Stimulated activated CD4-positive, alpha-beta T cell treated with anti-CD3 and anti-CD28 coated beads, Interleukin-2, amount 100 ng/mL, for 48 hours (primary cell): Measurements from ENCODE around the gene SYT9.
"Not testable (repeated sequence)": the region's sequence is repeated elsewhere in the genome, so short reads cannot be mapped to it uniquely, and the experiment has no call there.

ENCODE experiments used
- DNase-seq, 2 donors: peaks; one replicate each; pipeline ENCODE4 v3.0.0-alpha.2; 2020

SYT9 gene

DNA sequence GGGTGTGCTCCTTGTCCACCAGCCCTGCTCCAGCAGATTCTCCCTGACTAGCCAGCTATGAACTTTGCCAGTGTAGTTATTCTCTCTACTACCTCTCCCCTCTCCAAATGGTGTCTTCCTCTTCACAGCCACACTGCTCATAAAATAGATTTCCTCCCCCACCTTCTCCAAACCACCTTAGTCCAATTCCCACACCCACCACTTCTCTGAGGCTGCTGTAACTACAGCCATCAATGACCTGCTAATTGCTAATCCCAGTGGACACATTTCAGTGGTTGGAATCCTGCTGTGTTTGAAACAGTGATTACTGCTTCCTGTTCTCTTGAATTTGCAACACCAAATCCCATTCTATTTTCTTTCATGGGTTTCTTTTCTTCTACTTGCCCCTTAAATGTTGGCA, 23.4 kb downstream of the SYT9 start:
- DNase-seq: no peak

GRCh38 chr11:7278314-7278917, 26.7 kb downstream of the SYT9 start:
- no peak for DNase-seq

GRCh38 chr11:7279676-7280075, 28.0 kb downstream of the SYT9 start:
- DNase-seq: no peak

DNA sequence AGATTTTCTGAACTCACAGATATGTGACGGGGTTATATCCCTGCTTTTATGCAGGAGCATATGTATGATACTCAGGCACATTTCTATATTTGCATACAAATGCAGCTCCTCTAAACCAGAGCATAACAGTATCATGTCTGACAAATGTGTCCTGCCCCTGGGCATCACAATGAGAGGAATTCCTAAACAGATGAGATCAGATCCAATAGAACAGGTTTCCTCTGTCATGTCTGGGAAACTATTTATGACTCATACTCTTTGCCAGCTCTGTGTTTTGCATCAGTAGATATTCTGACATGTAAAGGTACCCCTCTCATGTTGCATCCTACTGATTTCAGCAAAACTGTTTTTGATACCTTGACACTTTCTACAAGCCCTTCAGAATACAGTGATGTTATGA, 29.4 kb downstream of the SYT9 start:
- no peak for DNase-seq

DNA sequence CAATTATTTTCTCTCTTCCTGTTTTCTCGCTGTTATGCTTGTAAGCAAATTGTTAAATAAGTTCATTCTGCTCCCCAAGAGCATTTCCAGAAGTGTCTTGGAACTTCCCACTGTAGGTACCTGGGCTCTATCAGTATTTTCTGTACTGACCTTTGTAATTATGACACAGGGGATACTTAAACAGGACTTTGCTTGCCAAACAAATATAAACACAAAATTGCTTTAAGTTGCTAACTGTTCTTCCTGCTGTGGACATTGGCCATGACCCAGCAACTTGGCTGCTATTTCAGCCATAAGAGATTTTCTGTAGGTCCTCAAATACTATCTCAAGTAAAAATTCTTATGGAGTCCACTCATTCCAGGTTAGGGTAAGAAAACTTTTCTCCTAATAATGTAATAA, 30.1 kb downstream of the SYT9 start:
- DNase-seq: no peak

GRCh38 chr11:7286178-7286577, 34.5 kb downstream of the SYT9 start:
- no peak for DNase-seq

GRCh38 chr11:7291100-7291829, 39.6 kb downstream of the SYT9 start:
- no peak for DNase-seq

GRCh38 chr11:7292922-7293321, 41.2 kb downstream of the SYT9 start:
- no peak for DNase-seq

- DNase-seq: no peak
Observed at GRCh38 chr11:7299393-7299792, 47.7 kb downstream of the SYT9 start.

- no peak for DNase-seq
Observed at GRCh38 chr11:7300281-7300680, 48.6 kb downstream of the SYT9 start.

- DNase-seq: no peak
Observed at GRCh38 chr11:7303146-7303545, 51.4 kb downstream of the SYT9 start.

DNA sequence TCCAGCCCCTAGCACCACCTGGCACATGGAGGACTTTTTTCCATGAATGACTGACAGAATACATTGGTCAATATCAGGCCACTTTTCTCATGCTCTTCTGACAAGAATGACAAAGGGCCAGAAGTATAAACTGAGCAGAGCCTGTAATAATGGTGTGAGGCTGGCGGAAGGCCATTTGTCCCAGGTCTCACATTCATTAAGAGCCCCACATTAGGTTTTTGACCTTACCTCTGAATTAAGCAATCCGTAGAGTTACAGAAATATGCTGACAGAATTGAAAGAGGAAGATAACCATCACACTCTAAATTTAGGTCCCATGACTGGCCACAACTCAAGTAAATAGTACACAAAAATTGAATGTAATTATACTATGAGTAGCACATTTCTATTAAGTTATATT, 55.2 kb downstream of the SYT9 start:
- no peak for DNase-seq

DNA sequence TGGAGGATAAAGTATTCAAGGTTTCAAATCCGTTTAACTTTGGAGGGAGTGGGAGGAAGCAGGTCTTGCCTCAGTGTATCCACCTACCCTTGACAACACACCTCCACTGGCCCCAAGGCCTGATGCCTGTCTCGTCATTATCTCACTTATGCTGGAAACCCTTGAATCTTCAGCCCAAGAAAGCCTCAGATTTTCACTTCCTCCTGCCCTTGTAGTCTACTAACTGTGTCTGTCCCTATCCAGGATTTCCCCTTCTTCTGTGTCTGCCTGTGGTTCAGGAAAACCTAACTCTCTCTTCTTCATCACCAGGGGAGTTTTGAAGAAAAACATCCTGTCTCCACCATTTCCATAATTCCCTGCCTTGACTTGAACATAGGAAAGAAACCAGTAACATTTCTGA, 56.1 kb downstream of the SYT9 start:
- DNase-seq: no peak

DNA sequence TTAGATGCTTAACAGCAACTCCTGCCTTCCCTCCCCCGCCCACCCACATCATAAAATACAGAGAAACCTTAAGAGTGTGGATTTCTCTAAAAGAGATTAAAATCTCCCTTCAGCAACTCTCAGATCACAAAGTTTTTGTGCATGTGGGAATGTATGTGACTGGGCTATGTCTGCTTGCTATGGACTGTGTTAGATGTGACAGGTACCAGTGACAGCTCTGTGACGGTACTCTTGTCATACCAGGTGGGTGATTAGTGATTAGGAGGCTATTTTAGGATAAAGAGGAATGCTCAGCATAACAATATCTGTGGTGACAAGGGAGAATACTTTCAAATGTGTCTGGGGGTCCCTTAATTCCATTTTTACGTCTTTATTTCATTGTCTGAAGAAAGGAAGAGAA, 60.2 kb downstream of the SYT9 start:
- DNase-seq: no peak

GRCh38 chr11:7314811-7315604, 63.3 kb downstream of the SYT9 start:
- no peak for DNase-seq

DNA sequence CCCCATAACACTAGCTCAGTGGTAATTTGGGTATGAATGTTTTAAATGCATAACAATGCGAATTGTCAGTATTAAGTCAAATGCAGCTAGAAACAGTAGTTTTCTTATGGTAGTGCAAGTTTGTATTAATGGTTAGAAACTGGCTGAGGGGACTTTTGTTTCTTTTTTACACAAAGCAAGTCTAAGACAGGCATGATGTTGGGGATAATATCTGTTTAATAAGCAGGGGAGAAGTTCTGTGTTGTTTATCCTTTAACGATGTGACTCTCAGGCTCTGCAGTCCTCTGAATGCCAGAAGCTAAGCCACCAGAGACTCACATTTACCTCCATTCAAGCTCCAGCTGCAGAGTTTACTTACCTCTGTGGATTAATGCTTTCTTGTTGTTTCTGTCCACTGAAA, 67.8 kb downstream of the SYT9 start:
- DNase-seq: no peak

GRCh38 chr11:7320306-7320705, 68.6 kb downstream of the SYT9 start:
- no peak for DNase-seq

- DNase-seq: no peak
Observed at GRCh38 chr11:7321473-7322450, 70.1 kb downstream of the SYT9 start.

GRCh38 chr11:7332451-7332850, 80.7 kb downstream of the SYT9 start:
- DNase-seq: no peak

GRCh38 chr11:7332962-7333361, 81.3 kb downstream of the SYT9 start:
- no peak for DNase-seq

DNA sequence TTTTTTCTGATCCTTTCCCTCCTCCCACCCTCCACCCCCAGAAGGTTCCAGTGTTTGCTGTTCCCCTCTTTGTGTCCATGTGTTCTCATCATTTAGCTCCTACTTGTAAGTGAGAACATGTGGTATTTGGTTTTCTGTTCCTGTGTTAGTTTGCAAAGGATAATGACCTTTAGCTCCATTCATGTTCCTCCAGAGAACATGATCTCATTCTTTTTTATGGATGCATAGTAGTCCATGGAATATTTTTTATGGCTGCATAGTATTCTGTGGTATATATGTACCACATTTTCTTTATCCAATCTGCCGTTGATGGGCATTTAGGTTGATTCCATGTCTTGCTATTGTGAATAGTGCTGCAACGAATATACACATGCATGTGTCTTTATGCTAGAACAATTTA, 83.7 kb downstream of the SYT9 start:
- not testable (repeated sequence) for DNase-seq

- DNase-seq: no peak
Observed at GRCh38 chr11:7341551-7341950, 89.8 kb downstream of the SYT9 start.
